IMR-90 (cell line): ENCODE results near the gene PSMC5. TPM values are rescaled to one million over a fixed set of nuclear protein-coding genes. Genes with fewer than 3 reads are reported as not detected.

Source experiments
- ATAC-seq: fragments of 200-7000 bp; cut with Tn5 transposase; 2 replicates; pipeline ENCODE4 v1.9.1; 2020; ENCODE audit warnings: low read depth, mild to moderate bottlenecking, moderate library complexity
- BruUV-seq: library from RNA; stranded (reverse); fragments of 400-500 nt; replicated peaks from 2 replicates; lab custom pipeline; 2021; lab: Mats Ljungman, UMichigan
- CTCF ChIA-PET: fragments of 300-600 bp; formaldehyde crosslinking; extraction: SDS; loops from one replicate; lab custom pipeline; 2021; ENCODE audit warnings: antibody characterized with exemption; lab: Yijun Ruan, JAX
- POLR2A ChIA-PET: fragments of 300-600 bp; sonication (Branson Sonifier 250); formaldehyde crosslinking; loops from one replicate; lab custom pipeline; 2022; ENCODE audit warnings: antibody characterized with exemption; ENCODE audit not compliant: unreplicated experiment; lab: Charles Lee
- DNase-seq: peaks from one replicate; pipeline ENCODE4 v3.0.0; 2013
- H2AFZ ChIP-seq: replicated peaks from 2 replicates; pipeline ENCODE3; 2013; ENCODE audit warnings: low read length, mild to moderate bottlenecking; ENCODE audit not compliant: poor library complexity
- H2AK5ac ChIP-seq: 2 replicates; pipeline ENCODE4 v1.6.1; 2013; ENCODE audit warnings: low read depth, low read length, inconsistent platforms
- H2AK9ac ChIP-seq: replicated peaks from 2 replicates; pipeline ENCODE3; 2013; ENCODE audit warnings: mild to moderate bottlenecking, low read depth, low read length, moderate library complexity; ENCODE audit not compliant: poor library complexity
- H2BK120ac ChIP-seq: 2 replicates; pipeline ENCODE4 v1.6.1; 2013; ENCODE audit warnings: low read depth, low read length, inconsistent platforms
- H2BK15ac ChIP-seq: 3 replicates; pipeline ENCODE4 v1.6.1; 2013; ENCODE audit warnings: low read depth, low read length, inconsistent platforms
- H2BK20ac ChIP-seq: 2 replicates; pipeline ENCODE4 v1.6.1; 2013; ENCODE audit warnings: low read depth, mild to moderate bottlenecking, inconsistent platforms, low read length, moderate library complexity
- H2BK5ac ChIP-seq: 2 replicates; pipeline ENCODE4 v1.6.1; 2013; ENCODE audit warnings: mild to moderate bottlenecking, low read depth, low read length, inconsistent platforms; ENCODE audit not compliant: poor library complexity, severe bottlenecking
- H3K14ac ChIP-seq: replicated peaks from 2 replicates; pipeline ENCODE4 v1.6.1; 2013; ENCODE audit warnings: low read depth, low read length, inconsistent platforms
- H3K18ac ChIP-seq: 2 replicates; pipeline ENCODE4 v1.6.1; 2013; ENCODE audit warnings: low read depth, low read length, control low read depth
- H3K23ac ChIP-seq: 2 replicates; pipeline ENCODE4 v1.6.1; 2013; ENCODE audit warnings: low read depth, low read length, inconsistent platforms
- H3K27ac ChIP-seq: 2 replicates; pipeline ENCODE4 v1.5.1; 2013; ENCODE audit warnings: mild to moderate bottlenecking, control low read depth, low read length; ENCODE audit not compliant: insufficient read depth
- H3K27me3 ChIP-seq: 2 replicates; pipeline ENCODE4 v1.6.1; 2013; ENCODE audit warnings: low read length; ENCODE audit not compliant: control insufficient read depth, insufficient read depth
- H3K36me3 ChIP-seq: 2 replicates; pipeline ENCODE4 v1.6.1; 2013; ENCODE audit warnings: low read length, mixed read lengths; ENCODE audit not compliant: control insufficient read depth, insufficient read depth
- H3K4ac ChIP-seq: 2 replicates; pipeline ENCODE4 v1.6.1; 2013; ENCODE audit warnings: low read depth, low read length, inconsistent platforms
- H3K4me1 ChIP-seq: 2 replicates; pipeline ENCODE4 v1.6.1; 2013; ENCODE audit warnings: low read length, mixed read lengths; ENCODE audit not compliant: control insufficient read depth, insufficient read depth
- H3K4me2 ChIP-seq: 2 replicates; pipeline ENCODE4 v1.6.1; 2013; ENCODE audit warnings: low read depth, mild to moderate bottlenecking, control low read depth, low read length, moderate library complexity
- H3K4me3 ChIP-seq: 2 replicates; pipeline ENCODE4 v1.5.1; 2013; ENCODE audit warnings: low read depth, mild to moderate bottlenecking, control low read depth, low read length, moderate library complexity; ENCODE audit not compliant: insufficient read depth
- H3K56ac ChIP-seq: 2 replicates; pipeline ENCODE4 v1.6.1; 2013; ENCODE audit warnings: low read length, inconsistent platforms; ENCODE audit not compliant: insufficient read depth; ENCODE audit errors: extremely low read depth
- H3K79me1 ChIP-seq, 2 experiments: 2 replicates each; pipeline ENCODE4 v1.6.1; 2013; ENCODE audit warnings: low read length in 2 of 2, inconsistent platforms in 1 of 2, low read depth in 1 of 2
- H3K9ac ChIP-seq: 2 replicates; pipeline ENCODE4 v1.6.1; 2013; ENCODE audit warnings: low read depth, low read length, control low read depth
- H3K9me1 ChIP-seq: 2 replicates; pipeline ENCODE4 v1.6.1; 2013; ENCODE audit warnings: low read length, inconsistent platforms; ENCODE audit not compliant: insufficient read depth
- H3K9me3 ChIP-seq: 2 replicates; pipeline ENCODE4 v1.6.1; 2013; ENCODE audit warnings: low read length; ENCODE audit not compliant: control insufficient read depth, insufficient read depth
- H4K20me1 ChIP-seq: 2 replicates; pipeline ENCODE4 v1.6.1; 2013; ENCODE audit warnings: low read length, inconsistent platforms; ENCODE audit not compliant: insufficient read depth
- H4K5ac ChIP-seq: 2 replicates; pipeline ENCODE4 v1.6.1; 2013; ENCODE audit warnings: mild to moderate bottlenecking, low read depth, low read length, control low read depth
- H4K8ac ChIP-seq, 2 experiments: 2 replicates each; pipeline ENCODE4 v1.6.1; 2013; ENCODE audit warnings: low read depth in 2 of 2, low read length in 2 of 2, control low read depth in 1 of 2, inconsistent platforms in 1 of 2
- H4K91ac ChIP-seq: 2 replicates; pipeline ENCODE4 v1.6.1; 2013; ENCODE audit warnings: low read depth, low read length, inconsistent platforms; ENCODE audit not compliant: insufficient read depth
- BHLHE40 ChIP-seq: fragments of 150-350 bp; IDR thresholded peaks from 2 replicates; pipeline ENCODE4 v1.6.1; 2016; ENCODE audit warnings: mild to moderate bottlenecking, low read depth, low read length
- CEBPB ChIP-seq: IDR thresholded peaks from 2 replicates; pipeline ENCODE4 v1.6.1; 2012; ENCODE audit warnings: low read depth, low read length, improper control_type of control experiment
- CHD1 ChIP-seq: IDR thresholded peaks from 2 replicates; pipeline ENCODE4 v1.6.1; 2012; ENCODE audit warnings: low read depth, low read length, improper control_type of control experiment
- SMC3 ChIP-seq: fragments of 150-350 bp; IDR thresholded peaks from 2 replicates; pipeline ENCODE4 v1.6.1; 2016; ENCODE audit warnings: low read depth, mild to moderate bottlenecking, antibody characterized with exemption, low read length, moderate library complexity
- WGBS, 2 experiments: methylation state at CpG; one replicate each; pipeline versions ENCODE4 v1.1.5 to v1.1.7; 2013; ENCODE audit warnings: missing lambda C conversion rate in 2 of 2; ENCODE audit not compliant: insufficient read length in 1 of 2; ENCODE audit errors: extremely low coverage in 2 of 2; 5-methylcytosine and 5-hydroxymethylcytosine counted together
- dilution Hi-C: fragments of 300-500 bp; cut with HindIII; formaldehyde crosslinking; loops from one replicate; pipeline ENCODE4 v1.14.3; 2018; ENCODE audit warnings: low sequenced_read_pairs; ENCODE audit not compliant: unreplicated experiment
- in situ Hi-C: fragments of 300-500 bp; cut with MboI; formaldehyde crosslinking; loops from 3 replicates; pipeline ENCODE4 v1.14.3; 2019; ENCODE audit warnings: low sequenced_read_pairs, inconsistent platforms, mixed read lengths
- intact Hi-C: fragments of 100-400 bp; cut with micrococcal nuclease; formaldehyde crosslinking; loops from 2 replicates; pipeline ENCODE4 v1.10.0; 2022
- polyA plus RNA-seq, 3 experiments: library from polyadenylated mRNA; depleted of rRNA; stranded (reverse); fragments of >200 nt; gene quantifications; 2 replicates each; pipeline ENCODE4 v1.2.3, GENCODE V29; 2012; ENCODE audit warnings: low replicate concordance in 1 of 3
- total RNA-seq: library from RNA; depleted of rRNA; stranded (reverse); fragments of >200 nt; gene quantifications from 2 replicates; pipeline ENCODE4 v1.2.3, GENCODE V29; 2012
- TF ChIP-seq, protein P1 (sequence below): conservative IDR thresholded peaks from 2 replicates; pipeline ENCODE4 v1.5.1; 2012; ENCODE audit warnings: mild to moderate bottlenecking, low read depth, low read length, improper control_type of control experiment
- TF ChIP-seq, protein P2 (sequence below): fragments of 150-350 bp; IDR thresholded peaks from 2 replicates; pipeline ENCODE4 v1.6.1; 2016; ENCODE audit warnings: low read depth, mild to moderate bottlenecking, low read length, moderate library complexity, borderline replicate concordance
- TF ChIP-seq, protein P3 (sequence below): fragments of 150-350 bp; IDR thresholded peaks from 2 replicates; pipeline ENCODE4 v1.6.1; 2017; ENCODE audit warnings: mild to moderate bottlenecking, antibody characterized with exemption, low read length, low read depth

PSMC5 gene
- total and polyA plus RNA-seq, 2 of the 4 experiments (the other 2 are of a cell fraction): 105 to 165 TPM

DNA sequence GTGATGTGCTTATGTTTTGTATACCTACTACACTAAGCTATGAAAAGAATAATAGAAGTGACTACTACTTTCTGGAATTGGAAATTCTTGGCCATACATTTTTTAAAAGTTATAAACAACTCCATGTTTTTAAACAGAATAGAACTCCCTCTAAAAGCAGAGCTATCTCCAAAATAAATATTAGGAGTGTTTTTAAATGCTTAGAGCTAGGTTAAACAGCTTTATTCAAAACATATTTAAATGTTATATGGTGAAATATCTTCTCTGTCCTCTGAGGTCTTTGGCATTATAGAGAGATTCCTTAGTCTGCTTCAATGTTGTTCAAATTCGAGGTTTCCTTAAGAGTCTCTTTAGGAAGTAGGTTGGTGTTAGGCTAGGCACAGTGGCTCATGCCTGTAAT, 22.9 kb upstream of the PSMC5 start:
- no peaks in the 10 kb centered on the region for H3K9me3 ChIP-seq
- DNase-seq (no peak), ATAC-seq (peak; percentile 91)
- no peak overlapping the region for H4K91ac ChIP-seq
- H3K27me3 ChIP-seq: no peaks in the 10 kb centered on the region
- no peak overlapping the region for H3K56ac ChIP-seq
- intact Hi-C loops (loop anchor here (2.0 kb wide), 2 partner anchors 14 to 22 kb away; partner anchors contain the start of genes FTSJ3 and PSMC5), dilution Hi-C loops (no loop called here), in situ Hi-C loops (no loop called here)
- no peak overlapping the region for H3K9ac ChIP-seq
- peaks cover 49% of the 10 kb centered on the region for H3K36me3 ChIP-seq
- no peak overlapping the region for H2AFZ ChIP-seq
- ChIA-PET POLR2A (no interaction called here), CTCF (no interaction called here)
- H4K8ac ChIP-seq: no peak overlapping the region
- 0 out of 2 replicates have a peak overlapping the region, but pooled peaks have one; percentile 46 for H3K4me2 ChIP-seq
- no peak overlapping the region for H2BK20ac ChIP-seq
- H3K14ac ChIP-seq: no peak overlapping the region
- no peak overlapping the region for H2AK5ac ChIP-seq
- H3K23ac ChIP-seq: no peak overlapping the region
- no peak overlapping the region for H2AK9ac ChIP-seq
- peaks cover 3% of the 10 kb centered on the region; the same call in 1 of the 2 replicates for H4K20me1 ChIP-seq
- no peak overlapping the region for H2BK15ac ChIP-seq
- TF ChIP-seq, protein P1, sequence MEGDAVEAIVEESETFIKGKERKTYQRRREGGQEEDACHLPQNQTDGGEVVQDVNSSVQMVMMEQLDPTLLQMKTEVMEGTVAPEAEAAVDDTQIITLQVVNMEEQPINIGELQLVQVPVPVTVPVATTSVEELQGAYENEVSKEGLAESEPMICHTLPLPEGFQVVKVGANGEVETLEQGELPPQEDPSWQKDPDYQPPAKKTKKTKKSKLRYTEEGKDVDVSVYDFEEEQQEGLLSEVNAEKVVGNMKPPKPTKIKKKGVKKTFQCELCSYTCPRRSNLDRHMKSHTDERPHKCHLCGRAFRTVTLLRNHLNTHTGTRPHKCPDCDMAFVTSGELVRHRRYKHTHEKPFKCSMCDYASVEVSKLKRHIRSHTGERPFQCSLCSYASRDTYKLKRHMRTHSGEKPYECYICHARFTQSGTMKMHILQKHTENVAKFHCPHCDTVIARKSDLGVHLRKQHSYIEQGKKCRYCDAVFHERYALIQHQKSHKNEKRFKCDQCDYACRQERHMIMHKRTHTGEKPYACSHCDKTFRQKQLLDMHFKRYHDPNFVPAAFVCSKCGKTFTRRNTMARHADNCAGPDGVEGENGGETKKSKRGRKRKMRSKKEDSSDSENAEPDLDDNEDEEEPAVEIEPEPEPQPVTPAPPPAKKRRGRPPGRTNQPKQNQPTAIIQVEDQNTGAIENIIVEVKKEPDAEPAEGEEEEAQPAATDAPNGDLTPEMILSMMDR: no peak
- no peak for TF ChIP-seq CHD1
- TF ChIP-seq, protein P2, sequence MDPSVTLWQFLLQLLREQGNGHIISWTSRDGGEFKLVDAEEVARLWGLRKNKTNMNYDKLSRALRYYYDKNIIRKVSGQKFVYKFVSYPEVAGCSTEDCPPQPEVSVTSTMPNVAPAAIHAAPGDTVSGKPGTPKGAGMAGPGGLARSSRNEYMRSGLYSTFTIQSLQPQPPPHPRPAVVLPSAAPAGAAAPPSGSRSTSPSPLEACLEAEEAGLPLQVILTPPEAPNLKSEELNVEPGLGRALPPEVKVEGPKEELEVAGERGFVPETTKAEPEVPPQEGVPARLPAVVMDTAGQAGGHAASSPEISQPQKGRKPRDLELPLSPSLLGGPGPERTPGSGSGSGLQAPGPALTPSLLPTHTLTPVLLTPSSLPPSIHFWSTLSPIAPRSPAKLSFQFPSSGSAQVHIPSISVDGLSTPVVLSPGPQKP: no peak
- TF ChIP-seq, protein P3, sequence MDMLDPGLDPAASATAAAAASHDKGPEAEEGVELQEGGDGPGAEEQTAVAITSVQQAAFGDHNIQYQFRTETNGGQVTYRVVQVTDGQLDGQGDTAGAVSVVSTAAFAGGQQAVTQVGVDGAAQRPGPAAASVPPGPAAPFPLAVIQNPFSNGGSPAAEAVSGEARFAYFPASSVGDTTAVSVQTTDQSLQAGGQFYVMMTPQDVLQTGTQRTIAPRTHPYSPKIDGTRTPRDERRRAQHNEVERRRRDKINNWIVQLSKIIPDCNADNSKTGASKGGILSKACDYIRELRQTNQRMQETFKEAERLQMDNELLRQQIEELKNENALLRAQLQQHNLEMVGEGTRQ: no peak
- TF ChIP-seq CEBPB: no peak
- no peak for TF ChIP-seq SMC3
- TF ChIP-seq BHLHE40: no peak
- H4K5ac ChIP-seq: no peak overlapping the region
- no peak overlapping the region for H3K4me3 ChIP-seq
- peak overlapping the region; percentile 69 for H2BK5ac ChIP-seq
- H3K9me1 ChIP-seq: no peaks in the 10 kb centered on the region
- H3K4me1 ChIP-seq: peaks cover 2% of the 10 kb centered on the region; the same call in 1 of the 2 replicates
- H2BK120ac ChIP-seq: no peak overlapping the region
- peaks cover 27 to 42% of the 10 kb centered on the region in 2 experiments for H3K79me1 ChIP-seq
- BruUV-seq: no TSS peak
- H3K18ac ChIP-seq: no peak overlapping the region
- peak overlapping the region; percentile 87; the same call in 1 of the 2 replicates for H3K27ac ChIP-seq
- no CpG with 5 or more reads among the region's 1 CpG for WGBS, 2 experiments
- no peak overlapping the region for H3K4ac ChIP-seq
